ENCODE measurements around the gene IFNA14.
"Not testable (repeated sequence)": the region's sequence is repeated elsewhere in the genome, so short reads cannot be mapped to it uniquely, and the experiment has no call there.

Gene IFNA14

DNA sequence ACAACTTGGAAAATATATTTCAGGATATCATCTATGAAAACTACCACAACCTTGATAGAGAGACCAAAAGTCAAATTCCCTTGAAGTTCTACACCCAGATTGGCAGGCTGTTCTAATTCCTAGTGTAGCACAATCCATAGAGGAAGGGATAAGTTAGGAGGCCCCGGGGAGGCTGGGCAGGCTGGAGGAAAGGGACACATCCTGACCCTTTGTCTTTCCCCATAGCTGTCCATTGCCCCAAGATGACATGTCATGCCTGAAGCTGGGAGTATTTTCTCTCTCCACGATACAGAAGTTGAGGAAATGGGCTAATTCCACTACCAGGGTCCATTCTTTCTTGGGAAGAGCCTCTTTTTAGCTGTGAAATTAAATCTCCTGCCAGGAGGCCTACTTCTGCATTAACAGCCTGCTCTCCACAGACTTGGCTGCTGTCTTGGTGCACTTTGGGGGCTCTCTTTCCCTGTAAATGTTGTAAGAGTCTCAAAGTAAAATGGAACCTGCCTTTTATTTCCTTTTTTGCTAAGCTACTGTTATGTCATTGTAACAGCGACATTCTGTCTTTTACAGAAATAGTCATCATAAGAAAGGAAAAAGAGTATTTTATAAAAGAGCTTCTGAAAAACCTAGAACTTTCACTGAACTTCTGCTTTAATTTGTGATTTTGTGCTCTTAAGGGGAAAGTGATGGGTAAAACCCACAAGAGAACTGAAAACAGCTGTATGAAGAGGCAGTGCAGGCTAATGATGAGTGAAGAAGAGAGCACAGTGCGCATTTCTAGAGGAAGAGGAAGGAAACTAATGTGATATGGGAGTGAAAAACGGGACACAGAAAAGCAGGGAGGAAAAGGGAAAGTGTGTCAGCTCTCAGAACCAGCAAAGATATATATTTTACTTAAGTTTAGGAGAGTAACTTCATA lies 26.1 kb downstream of the IFNA14 start:
- H3K79me1 ChIP-seq (replicated peaks; ENCODE audit: low read length, poor library complexity, severe bottlenecking); H3K4ac ChIP-seq (ENCODE audit: low read depth in 1 of 2, low read length in 2 of 2); H2BK5ac ChIP-seq (ENCODE audit: low read depth, low read length, poor library complexity, severe bottlenecking); H3K27me3 ChIP-seq (ENCODE audit: control insufficient read depth in 1 of 2, insufficient read depth in 1 of 2, low read length in 2 of 2); H3K14ac ChIP-seq (ENCODE audit: low read length in 2 of 2); H2BK12ac ChIP-seq (ENCODE audit: low read length in 2 of 2); H3K4me3 ChIP-seq (ENCODE audit: insufficient read depth in 1 of 2, low read depth in 1 of 2, low read length in 2 of 2); H4K91ac ChIP-seq (ENCODE audit: low read length); H3K23ac ChIP-seq (ENCODE audit: low read length in 2 of 2); H2AFZ ChIP-seq (ENCODE audit: low read depth, low read length); H2AK5ac ChIP-seq (ENCODE audit: low read length, severe bottlenecking); H3K18ac ChIP-seq (ENCODE audit: low read depth in 1 of 2, low read length in 2 of 2); H3K9me3 ChIP-seq (ENCODE audit: control insufficient read depth, low read length); H2BK120ac ChIP-seq (ENCODE audit: low read depth, low read length); H4K8ac ChIP-seq (ENCODE audit: low read length); H3K4me1 ChIP-seq (ENCODE audit: control insufficient read depth, insufficient read depth, low read depth, low read length); H3K4me2 ChIP-seq (ENCODE audit: low read length, poor library complexity, severe bottlenecking); H3K36me3 ChIP-seq (ENCODE audit: control insufficient read depth in 1 of 2, insufficient read depth in 2 of 2, low read depth in 1 of 2, low read length in 2 of 2); H2BK15ac ChIP-seq (ENCODE audit: low read depth, poor library complexity, severe bottlenecking); H3K27ac ChIP-seq (ENCODE audit: low read length, poor library complexity, severe bottlenecking): not testable (repeated sequence)
- 86% methylated on average over 1 of the region's 5 CpGs for WGBS
- H3K9ac ChIP-seq (ENCODE audit: low read length), result peak overlapping the region; percentile 11
- DNase-seq, result peak; percentile 2

DNA sequence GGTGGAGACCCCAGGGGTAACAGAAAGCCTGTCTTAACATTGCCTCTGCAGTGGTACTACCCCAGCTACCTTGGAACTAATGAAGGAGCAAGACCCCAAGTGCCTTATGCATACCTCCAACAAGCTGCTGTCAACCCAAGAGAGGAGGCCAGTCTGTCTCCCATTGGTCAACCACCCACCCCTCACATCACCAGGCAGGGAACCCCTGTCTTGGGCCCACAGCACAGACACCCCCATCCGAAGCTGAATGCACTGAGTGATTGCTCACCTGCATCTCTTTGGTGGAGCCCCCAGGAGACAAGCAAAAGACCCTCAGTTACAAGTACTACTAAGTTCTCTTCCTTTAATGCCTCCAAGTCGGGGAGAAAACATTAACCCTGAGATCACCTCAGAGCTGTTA lies 27.6 kb downstream of the IFNA14 start:
- not testable (repeated sequence) for DNase-seq; H3K18ac ChIP-seq (ENCODE audit: low read depth in 1 of 2, low read length in 2 of 2); H3K23ac ChIP-seq (ENCODE audit: low read length in 2 of 2); H3K14ac ChIP-seq (ENCODE audit: low read length in 2 of 2); H2AK5ac ChIP-seq (ENCODE audit: low read length, severe bottlenecking); H2BK120ac ChIP-seq (ENCODE audit: low read depth, low read length); H3K9me3 ChIP-seq (ENCODE audit: control insufficient read depth, low read length); H3K4ac ChIP-seq (ENCODE audit: low read depth in 1 of 2, low read length in 2 of 2); H2AFZ ChIP-seq (ENCODE audit: low read depth, low read length); H3K36me3 ChIP-seq (ENCODE audit: control insufficient read depth in 1 of 2, insufficient read depth in 2 of 2, low read depth in 1 of 2, low read length in 2 of 2); H4K91ac ChIP-seq (ENCODE audit: low read length); H3K4me2 ChIP-seq (ENCODE audit: low read length, poor library complexity, severe bottlenecking); H3K79me1 ChIP-seq (replicated peaks; ENCODE audit: low read length, poor library complexity, severe bottlenecking); H3K27me3 ChIP-seq (ENCODE audit: control insufficient read depth in 1 of 2, insufficient read depth in 1 of 2, low read length in 2 of 2); H4K8ac ChIP-seq (ENCODE audit: low read length); H2BK12ac ChIP-seq (ENCODE audit: low read length in 2 of 2); H2BK15ac ChIP-seq (ENCODE audit: low read depth, poor library complexity, severe bottlenecking); H3K27ac ChIP-seq (ENCODE audit: low read length, poor library complexity, severe bottlenecking); H3K4me3 ChIP-seq (ENCODE audit: insufficient read depth in 1 of 2, low read depth in 1 of 2, low read length in 2 of 2); H2BK5ac ChIP-seq (ENCODE audit: low read depth, low read length, poor library complexity, severe bottlenecking); H3K4me1 ChIP-seq (ENCODE audit: control insufficient read depth, insufficient read depth, low read depth, low read length); H3K9ac ChIP-seq (ENCODE audit: low read length)
- WGBS, result 68% methylated on average over 2 of the region's 2 CpGs

DNA sequence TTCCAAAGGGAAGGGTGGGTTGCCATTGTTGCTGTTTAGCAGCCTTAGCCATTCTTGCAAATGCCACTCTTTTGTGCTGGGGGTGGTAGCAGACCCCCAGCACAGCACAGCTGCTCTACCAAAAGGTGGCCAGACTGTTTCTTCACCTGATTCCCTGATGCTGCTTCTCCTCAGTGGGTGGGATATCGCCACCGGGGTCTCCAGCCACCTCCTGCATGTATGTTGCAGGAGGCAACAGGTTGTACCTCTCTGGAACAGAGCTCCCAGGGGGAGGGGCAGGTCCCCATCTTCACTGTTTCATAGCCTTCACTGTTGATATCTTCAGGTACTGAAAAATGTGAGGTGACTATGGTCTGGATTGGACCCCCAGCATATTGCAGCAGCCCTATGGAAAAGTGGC lies 29.0 kb downstream of the IFNA14 start:
- not testable (repeated sequence) for H3K27me3 ChIP-seq (ENCODE audit: control insufficient read depth in 1 of 2, insufficient read depth in 1 of 2, low read length in 2 of 2); H3K4me3 ChIP-seq (ENCODE audit: insufficient read depth in 1 of 2, low read depth in 1 of 2, low read length in 2 of 2)
- WGBS, result 95% methylated on average over 2 of the region's 2 CpGs

DNA sequence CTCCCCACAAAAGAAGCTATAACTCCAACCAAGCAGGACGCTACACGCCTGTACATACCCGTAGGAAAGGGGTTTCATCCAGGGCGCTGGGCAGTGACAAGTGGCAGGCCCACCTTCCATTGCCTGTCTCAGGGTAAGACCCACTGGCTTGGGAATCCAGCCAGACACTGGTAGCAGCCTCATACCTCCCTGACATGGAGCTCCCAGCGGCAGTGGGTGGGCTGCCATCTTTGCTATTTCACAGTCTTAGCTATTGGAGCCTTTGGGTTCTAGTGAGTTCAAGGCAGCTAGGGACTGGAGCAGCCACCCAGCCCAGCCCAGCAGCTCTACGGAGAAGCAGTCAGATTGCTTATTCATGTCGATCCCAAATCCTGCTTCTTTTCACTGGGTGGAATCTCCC lies 29.5 kb downstream of the IFNA14 start:
- no peaks in the 10 kb centered on the region for H3K79me1 ChIP-seq (replicated peaks; ENCODE audit: low read length, poor library complexity, severe bottlenecking)
- H3K27ac ChIP-seq (ENCODE audit: low read length, poor library complexity, severe bottlenecking), result no peak overlapping the region
- H3K4me3 ChIP-seq (ENCODE audit: insufficient read depth in 1 of 2, low read depth in 1 of 2, low read length in 2 of 2), result no peak overlapping the region
- no peak overlapping the region for H2AK5ac ChIP-seq (ENCODE audit: low read length, severe bottlenecking)
- no peaks in the 10 kb centered on the region for H3K4me1 ChIP-seq (ENCODE audit: control insufficient read depth, insufficient read depth, low read depth, low read length)
- no peak overlapping the region for H4K91ac ChIP-seq (ENCODE audit: low read length)
- H2BK12ac ChIP-seq (ENCODE audit: low read length in 2 of 2), result no peak overlapping the region
- H3K4me2 ChIP-seq (ENCODE audit: low read length, poor library complexity, severe bottlenecking), result no peak overlapping the region
- WGBS, result 85% methylated on average over 7 of the region's 7 CpGs
- H3K18ac ChIP-seq (ENCODE audit: low read depth in 1 of 2, low read length in 2 of 2), result no peak overlapping the region
- no peak for DNase-seq
- no peak overlapping the region for H2BK120ac ChIP-seq (ENCODE audit: low read depth, low read length)
- H2AFZ ChIP-seq (ENCODE audit: low read depth, low read length), result no peak overlapping the region
- H3K9me3 ChIP-seq (ENCODE audit: control insufficient read depth, low read length), result no peaks in the 10 kb centered on the region
- no peaks in the 10 kb centered on the region for H3K36me3 ChIP-seq (ENCODE audit: control insufficient read depth in 1 of 2, insufficient read depth in 2 of 2, low read depth in 1 of 2, low read length in 2 of 2)
- no peaks in the 10 kb centered on the region for H3K27me3 ChIP-seq (ENCODE audit: control insufficient read depth in 1 of 2, insufficient read depth in 1 of 2, low read length in 2 of 2)
- no peak overlapping the region for H2BK5ac ChIP-seq (ENCODE audit: low read depth, low read length, poor library complexity, severe bottlenecking)
- H4K8ac ChIP-seq (ENCODE audit: low read length), result no peak overlapping the region
- H3K9ac ChIP-seq (ENCODE audit: low read length), result no peak overlapping the region
- H3K14ac ChIP-seq (ENCODE audit: low read length in 2 of 2), result no peak overlapping the region
- H3K23ac ChIP-seq (ENCODE audit: low read length in 2 of 2), result no peak overlapping the region
- H3K4ac ChIP-seq (ENCODE audit: low read depth in 1 of 2, low read length in 2 of 2), result no peak overlapping the region
- no peak overlapping the region for H2BK15ac ChIP-seq (ENCODE audit: low read depth, poor library complexity, severe bottlenecking)

More for the DNA sequence above, 29.0 kb downstream of the IFNA14 start:
- H3K27ac ChIP-seq (ENCODE audit: low read length, poor library complexity, severe bottlenecking); H3K9ac ChIP-seq (ENCODE audit: low read length); H3K4me2 ChIP-seq (ENCODE audit: low read length, poor library complexity, severe bottlenecking); H3K18ac ChIP-seq (ENCODE audit: low read depth in 1 of 2, low read length in 2 of 2); H2AFZ ChIP-seq (ENCODE audit: low read depth, low read length); H3K4me1 ChIP-seq (ENCODE audit: control insufficient read depth, insufficient read depth, low read depth, low read length); H3K4ac ChIP-seq (ENCODE audit: low read depth in 1 of 2, low read length in 2 of 2); H4K8ac ChIP-seq (ENCODE audit: low read length); H2AK5ac ChIP-seq (ENCODE audit: low read length, severe bottlenecking); DNase-seq; H3K36me3 ChIP-seq (ENCODE audit: control insufficient read depth in 1 of 2, insufficient read depth in 2 of 2, low read depth in 1 of 2, low read length in 2 of 2); H4K91ac ChIP-seq (ENCODE audit: low read length); H2BK15ac ChIP-seq (ENCODE audit: low read depth, poor library complexity, severe bottlenecking); H3K23ac ChIP-seq (ENCODE audit: low read length in 2 of 2); H3K9me3 ChIP-seq (ENCODE audit: control insufficient read depth, low read length); H2BK120ac ChIP-seq (ENCODE audit: low read depth, low read length); H2BK5ac ChIP-seq (ENCODE audit: low read depth, low read length, poor library complexity, severe bottlenecking); H3K79me1 ChIP-seq (replicated peaks; ENCODE audit: low read length, poor library complexity, severe bottlenecking); H2BK12ac ChIP-seq (ENCODE audit: low read length in 2 of 2); H3K14ac ChIP-seq (ENCODE audit: low read length in 2 of 2): not testable (repeated sequence)
